NB4 (cell line): ENCODE data around the gene CREB5.

Source experiments
- CTCF ChIP-seq: IDR thresholded peaks from one replicate; pipeline ENCODE4 v1.5.1; 2012; ENCODE audit warnings: low read depth, low read length
- POLR2A ChIP-seq: IDR thresholded peaks from 2 replicates; pipeline ENCODE4 v1.6.1; 2011; ENCODE audit warnings: mild to moderate bottlenecking; ENCODE audit not compliant: insufficient read length; ENCODE audit errors: extremely low read depth

GRCh38 chr7:28458732-28459131 is 46.4 kb downstream of the CREB5 start:
- TF ChIP-seq CTCF (no peak), POLR2A (no peak)
